ENCODE measurements around the gene POLR1A.

The POLR1A gene

GRCh38 chr2:86105252-86105968 is at the start of gene POLR1A:
POLR1A (minus strand) TSS chr2:86105886; CDS start chr2:86105776, 110 bp downstream.
- peak; percentile 76 to 82 for DNase-seq

- no peak for DNase-seq
These were observed 44.8 kb upstream of the POLR1A start for GRCh38 chr2:86150502-86150901.

GRCh38 chr2:86147793-86148192 is 42.1 kb upstream of the POLR1A start:
- no peak for DNase-seq

- DNase-seq, result no peak
These were observed 38.4 kb upstream of the POLR1A start for GRCh38 chr2:86143926-86144685.

- no peak for DNase-seq
These were observed 37.6 kb upstream of the POLR1A start for GRCh38 chr2:86143307-86143706.

- no peak for DNase-seq
These were observed 37.0 kb upstream of the POLR1A start for GRCh38 chr2:86142436-86143257.

- no peak for DNase-seq
These were observed 35.3 kb upstream of the POLR1A start for GRCh38 chr2:86140969-86141392.

- DNase-seq, result no peak
These were observed 34.3 kb upstream of the POLR1A start for GRCh38 chr2:86139981-86140380.

GRCh38 chr2:86138736-86139625 is 33.3 kb upstream of the POLR1A start:
- no peak for DNase-seq

GRCh38 chr2:86136141-86136540 is 30.5 kb upstream of the POLR1A start:
- DNase-seq, result no peak

- no peak for DNase-seq
These were observed 30.0 kb upstream of the POLR1A start for GRCh38 chr2:86135653-86136052.

- DNase-seq, result no peak
These were observed 29.0 kb upstream of the POLR1A start for GRCh38 chr2:86134709-86135108.

- no peak for DNase-seq
These were observed 19.0 kb upstream of the POLR1A start for GRCh38 chr2:86124683-86125082.

- no peak for DNase-seq
These were observed 17.7 kb upstream of the POLR1A start for GRCh38 chr2:86123328-86123925.

GRCh38 chr2:86118130-86118529 is 12.4 kb upstream of the POLR1A start:
- no peak for DNase-seq

- no peak for DNase-seq
These were observed 1.3 kb upstream of the POLR1A start for GRCh38 chr2:86107031-86107430.

GRCh38 chr2:86105969-86106945 is 571 bp upstream of the POLR1A start, which contains the start of gene PTCD3:
PTCD3 (plus strand) TSS chr2:86106235; CDS start chr2:86106248, 13 bp downstream.
- DNase-seq, result peak; percentile 94 to 96

- no peak for DNase-seq
These were observed 3.5 kb downstream of the POLR1A start for GRCh38 chr2:86102157-86102556.

- DNase-seq, result no peak
These were observed 7.8 kb downstream of the POLR1A start for GRCh38 chr2:86097913-86098312.

GRCh38 chr2:86097114-86097896 is 8.4 kb downstream of the POLR1A start:
- DNase-seq, result no peak
